HepG2 (cell line): Measurements from ENCODE around the gene POLA2. TPM values are rescaled to one million over a fixed set of nuclear protein-coding genes. Genes with fewer than 3 reads are reported as not detected.
A peak's percentile ranks its signal among the peaks of the same experiment; 100 is the strongest.

Source experiments
- AKAP8 ChIP-seq: sonication (generic); formaldehyde crosslinking; IDR thresholded peaks from 2 replicates; pipeline ENCODE4 v1.5.1; 2020; ENCODE audit warnings: mild to moderate bottlenecking, missing genetic modification reagents
- ARNTL ChIP-seq: sonication (generic); formaldehyde crosslinking; IDR thresholded peaks from 2 replicates; pipeline ENCODE4 v1.4.0; 2020; ENCODE audit warnings: mild to moderate bottlenecking, missing genetic modification reagents
- ETV5 ChIP-seq: IDR thresholded peaks from 2 replicates; pipeline ENCODE4 v1.6.1; 2018; ENCODE audit warnings: missing biosample characterization, missing genetic modification reagents, inconsistent platforms, borderline replicate concordance
- FLYWCH1 ChIP-seq: sonication (generic); formaldehyde crosslinking; IDR thresholded peaks from 2 replicates; pipeline ENCODE4 v1.8.1; 2023; ENCODE audit warnings: mild to moderate bottlenecking, missing genetic modification reagents
- GATAD2A ChIP-seq: IDR thresholded peaks from 2 replicates; pipeline ENCODE4 v1.6.1; 2016
- KAT8 ChIP-seq: IDR thresholded peaks from 2 replicates; pipeline ENCODE4 v1.6.1; 2016; ENCODE audit warnings: missing genetic modification reagents, missing compliant biosample characterization
- NCOA2 ChIP-seq: sonication (generic); formaldehyde crosslinking; IDR thresholded peaks from 2 replicates; pipeline ENCODE4 v1.8.0; 2022; ENCODE audit warnings: inconsistent platforms
- PRMT3 ChIP-seq: sonication (generic); formaldehyde crosslinking; IDR thresholded peaks from 2 replicates; pipeline ENCODE4 v1.8.1; 2022; ENCODE audit warnings: low read depth, mild to moderate bottlenecking, moderate library complexity, missing genetic modification reagents, borderline replicate concordance
- SP1 ChIP-seq, 2 experiments: fragments of 450-650 bp in 1 of 2; sonication (generic) in 1 of 2; formaldehyde crosslinking in 1 of 2; IDR thresholded peaks; 2 replicates each; pipeline versions ENCODE4 v1.4.0 to v1.6.1; 2016 to 2020; ENCODE audit warnings: missing genetic modification reagents in 1 of 2
- SP5 ChIP-seq: IDR thresholded peaks from 2 replicates; pipeline ENCODE4 v1.6.1; 2016; ENCODE audit warnings: low read depth, borderline replicate concordance
- U2AF2 ChIP-seq: fragments of 200-400 bp; formaldehyde crosslinking; IDR thresholded peaks from 2 replicates; pipeline ENCODE4 v1.6.1; 2017; ENCODE audit warnings: low read depth, mild to moderate bottlenecking, low read length
- ZKSCAN1 ChIP-seq: fragments of 150-350 bp; IDR thresholded peaks from 2 replicates; pipeline ENCODE4 v1.6.1; 2014; ENCODE audit warnings: low read length
- ZNF652 ChIP-seq: IDR thresholded peaks from 2 replicates; pipeline ENCODE4 v1.6.1; 2016; ENCODE audit warnings: low read depth, borderline replicate concordance
- ZSCAN12 ChIP-seq: sonication (generic); formaldehyde crosslinking; IDR thresholded peaks from 2 replicates; pipeline ENCODE4 v1.9.0; 2021; ENCODE audit warnings: mild to moderate bottlenecking, missing genetic modification reagents
- polyA plus RNA-seq, 8 experiments: library from polyadenylated mRNA; depleted of rRNA in 3 of 8; stranded (reverse) in 7 of 8; unstranded in 1 of 8; fragments of >200 nt; fragmentation: Illumina TruSeq in 4 of 8; extraction: Trizol in 4 of 8; gene quantifications; 2 replicates each; pipeline versions ENCODE4 v1.2.1 to v1.2.3, GENCODE V29; 2011 to 2016; ENCODE audit warnings: low read depth in 4 of 8, missing spikeins in 1 of 8, mixed read lengths in 1 of 8; ENCODE audit not compliant: insufficient read depth in 1 of 8
- total RNA-seq, 5 experiments: library from RNA; depleted of rRNA; stranded (reverse); fragments of >200 nt; fragmentation: Illumina TruSeq; extraction: Trizol; gene quantifications; 2 replicates each; pipeline ENCODE4 v1.2.3, GENCODE V29; 2016; ENCODE audit warnings: low read depth in 1 of 5
- TF ChIP-seq, protein P1 (sequence below): sonication (generic); formaldehyde crosslinking; IDR thresholded peaks from 2 replicates; pipeline ENCODE4 v1.4.0; 2020; ENCODE audit warnings: mild to moderate bottlenecking, missing genetic modification reagents, borderline replicate concordance
- TF ChIP-seq, protein P2 (sequence below), 2 experiments: IDR thresholded peaks; 2 replicates each; pipeline ENCODE4 v1.6.1; 2011 to 2012; ENCODE audit warnings: low read length in 2 of 2, borderline replicate concordance in 1 of 2, low read depth in 1 of 2, mild to moderate bottlenecking in 1 of 2, moderate library complexity in 1 of 2

The POLA2 gene
- total and polyA plus RNA-seq, 2 of the 13 experiments (the other 11 are each of a cell fraction or from before 2014, with no cell fraction given), result 9.7 to 15.6 TPM

DNA sequence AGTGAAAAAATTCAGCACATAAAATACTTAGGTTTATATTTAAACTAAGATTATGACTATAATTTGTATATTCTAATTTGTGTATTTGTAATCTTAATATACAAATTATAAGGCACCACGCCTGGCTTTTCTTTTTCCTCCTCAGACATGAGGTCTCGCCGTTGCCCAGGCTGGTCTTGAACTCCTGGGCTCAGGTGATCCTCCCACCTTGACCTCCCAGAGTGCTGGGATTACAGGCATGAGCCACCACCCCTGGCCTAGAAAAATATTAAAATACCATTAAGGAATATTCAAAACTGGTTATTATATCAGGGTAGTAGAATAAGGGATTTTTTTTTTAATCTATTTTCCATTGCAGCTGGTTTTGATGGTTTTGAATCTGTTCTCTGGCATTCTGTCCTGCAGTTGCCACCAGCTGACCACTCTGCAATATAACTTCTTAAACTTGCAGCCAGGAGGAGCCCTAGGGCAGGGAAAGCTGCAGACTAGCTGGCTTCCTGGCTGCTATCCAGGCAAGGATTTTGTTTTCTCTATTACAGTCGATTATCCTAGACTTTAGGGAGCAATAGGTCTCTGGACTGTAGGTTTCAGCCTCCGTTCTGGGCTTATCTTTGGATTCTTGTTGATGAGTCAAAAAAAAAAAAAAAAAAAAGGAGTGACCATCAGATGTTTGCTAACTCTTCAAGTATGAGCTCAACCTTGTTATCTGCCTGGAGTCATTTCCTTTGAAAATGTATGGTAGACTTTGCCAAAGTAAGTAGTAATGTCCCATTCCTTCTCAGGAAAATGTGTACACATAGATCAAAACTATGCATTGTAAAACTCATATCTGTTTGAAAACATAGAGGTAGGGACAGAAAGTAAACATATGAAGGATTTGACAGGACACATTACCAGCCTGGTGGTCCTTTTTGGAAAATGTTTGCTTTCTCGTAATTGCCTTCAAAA, 13.2 kb downstream of the POLA2 start (continued):
- TF ChIP-seq, protein P1, sequence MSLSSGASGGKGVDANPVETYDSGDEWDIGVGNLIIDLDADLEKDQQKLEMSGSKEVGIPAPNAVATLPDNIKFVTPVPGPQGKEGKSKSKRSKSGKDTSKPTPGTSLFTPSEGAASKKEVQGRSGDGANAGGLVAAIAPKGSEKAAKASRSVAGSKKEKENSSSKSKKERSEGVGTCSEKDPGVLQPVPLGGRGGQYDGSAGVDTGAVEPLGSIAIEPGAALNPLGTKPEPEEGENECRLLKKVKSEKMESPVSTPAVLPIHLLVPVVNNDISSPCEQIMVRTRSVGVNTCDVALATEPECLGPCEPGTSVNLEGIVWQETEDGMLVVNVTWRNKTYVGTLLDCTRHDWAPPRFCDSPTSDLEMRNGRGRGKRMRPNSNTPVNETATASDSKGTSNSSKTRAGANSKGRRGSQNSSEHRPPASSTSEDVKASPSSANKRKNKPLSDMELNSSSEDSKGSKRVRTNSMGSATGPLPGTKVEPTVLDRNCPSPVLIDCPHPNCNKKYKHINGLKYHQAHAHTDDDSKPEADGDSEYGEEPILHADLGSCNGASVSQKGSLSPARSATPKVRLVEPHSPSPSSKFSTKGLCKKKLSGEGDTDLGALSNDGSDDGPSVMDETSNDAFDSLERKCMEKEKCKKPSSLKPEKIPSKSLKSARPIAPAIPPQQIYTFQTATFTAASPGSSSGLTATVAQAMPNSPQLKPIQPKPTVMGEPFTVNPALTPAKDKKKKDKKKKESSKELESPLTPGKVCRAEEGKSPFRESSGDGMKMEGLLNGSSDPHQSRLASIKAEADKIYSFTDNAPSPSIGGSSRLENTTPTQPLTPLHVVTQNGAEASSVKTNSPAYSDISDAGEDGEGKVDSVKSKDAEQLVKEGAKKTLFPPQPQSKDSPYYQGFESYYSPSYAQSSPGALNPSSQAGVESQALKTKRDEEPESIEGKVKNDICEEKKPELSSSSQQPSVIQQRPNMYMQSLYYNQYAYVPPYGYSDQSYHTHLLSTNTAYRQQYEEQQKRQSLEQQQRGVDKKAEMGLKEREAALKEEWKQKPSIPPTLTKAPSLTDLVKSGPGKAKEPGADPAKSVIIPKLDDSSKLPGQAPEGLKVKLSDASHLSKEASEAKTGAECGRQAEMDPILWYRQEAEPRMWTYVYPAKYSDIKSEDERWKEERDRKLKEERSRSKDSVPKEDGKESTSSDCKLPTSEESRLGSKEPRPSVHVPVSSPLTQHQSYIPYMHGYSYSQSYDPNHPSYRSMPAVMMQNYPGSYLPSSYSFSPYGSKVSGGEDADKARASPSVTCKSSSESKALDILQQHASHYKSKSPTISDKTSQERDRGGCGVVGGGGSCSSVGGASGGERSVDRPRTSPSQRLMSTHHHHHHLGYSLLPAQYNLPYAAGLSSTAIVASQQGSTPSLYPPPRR (CRISPR knock-in tag), result peak; percentile 11; the same call in 1 of the 2 replicates
- TF ChIP-seq ETV5 (CRISPR knock-in tag) (peak; percentile 10; the same call in 1 of the 2 replicates), SP5 (CRISPR knock-in tag) (no peak), SP1 (IDR thresholded peaks at IDR 0.05) (no peak), SP1 (CRISPR knock-in tag; IDR thresholded peaks at IDR 0.05) (0 out of 2 replicates have a peak, but pooled peaks have one; percentile 13), NCOA2 (peak; percentile 59), FLYWCH1 (CRISPR knock-in tag) (no peak), AKAP8 (CRISPR knock-in tag) (no peak), ZNF652 (0 out of 2 replicates have a peak, but pooled peaks have one; percentile 27), ARNTL (CRISPR knock-in tag) (peak; percentile 34; the same call in 1 of the 2 replicates), ZSCAN12 (CRISPR knock-in tag) (0 out of 2 replicates have a peak, but pooled peaks have one; percentile 33), KAT8 (CRISPR knock-in tag) (peak; percentile 78), GATAD2A (CRISPR knock-in tag) (peak; percentile 58; the same call in 1 of the 2 replicates), U2AF2 (no peak), ZKSCAN1 (no peak), PRMT3 (CRISPR knock-in tag) (no peak)
- TF ChIP-seq, protein P2, sequence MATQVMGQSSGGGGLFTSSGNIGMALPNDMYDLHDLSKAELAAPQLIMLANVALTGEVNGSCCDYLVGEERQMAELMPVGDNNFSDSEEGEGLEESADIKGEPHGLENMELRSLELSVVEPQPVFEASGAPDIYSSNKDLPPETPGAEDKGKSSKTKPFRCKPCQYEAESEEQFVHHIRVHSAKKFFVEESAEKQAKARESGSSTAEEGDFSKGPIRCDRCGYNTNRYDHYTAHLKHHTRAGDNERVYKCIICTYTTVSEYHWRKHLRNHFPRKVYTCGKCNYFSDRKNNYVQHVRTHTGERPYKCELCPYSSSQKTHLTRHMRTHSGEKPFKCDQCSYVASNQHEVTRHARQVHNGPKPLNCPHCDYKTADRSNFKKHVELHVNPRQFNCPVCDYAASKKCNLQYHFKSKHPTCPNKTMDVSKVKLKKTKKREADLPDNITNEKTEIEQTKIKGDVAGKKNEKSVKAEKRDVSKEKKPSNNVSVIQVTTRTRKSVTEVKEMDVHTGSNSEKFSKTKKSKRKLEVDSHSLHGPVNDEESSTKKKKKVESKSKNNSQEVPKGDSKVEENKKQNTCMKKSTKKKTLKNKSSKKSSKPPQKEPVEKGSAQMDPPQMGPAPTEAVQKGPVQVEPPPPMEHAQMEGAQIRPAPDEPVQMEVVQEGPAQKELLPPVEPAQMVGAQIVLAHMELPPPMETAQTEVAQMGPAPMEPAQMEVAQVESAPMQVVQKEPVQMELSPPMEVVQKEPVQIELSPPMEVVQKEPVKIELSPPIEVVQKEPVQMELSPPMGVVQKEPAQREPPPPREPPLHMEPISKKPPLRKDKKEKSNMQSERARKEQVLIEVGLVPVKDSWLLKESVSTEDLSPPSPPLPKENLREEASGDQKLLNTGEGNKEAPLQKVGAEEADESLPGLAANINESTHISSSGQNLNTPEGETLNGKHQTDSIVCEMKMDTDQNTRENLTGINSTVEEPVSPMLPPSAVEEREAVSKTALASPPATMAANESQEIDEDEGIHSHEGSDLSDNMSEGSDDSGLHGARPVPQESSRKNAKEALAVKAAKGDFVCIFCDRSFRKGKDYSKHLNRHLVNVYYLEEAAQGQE (IDR thresholded peaks at IDR 0.05; ENCODE audit: borderline replicate concordance in 1 of 2, low read depth in 1 of 2, low read length in 2 of 2), result no peak
